CD4-positive, alpha-beta T cell (primary cell): Measurements from ENCODE around the gene ERP27. TPM values are rescaled to one million over a fixed set of nuclear protein-coding genes. Genes with fewer than 3 reads are reported as not detected.

Experiments
- ATAC-seq: fragments of 200-7000 bp; cut with Tn5 transposase; one replicate; pipeline ENCODE4 v1.10.0; 2022; ENCODE audit warnings: mild to moderate bottlenecking; ENCODE audit not compliant: poor library complexity
- CTCF ChIA-PET: fragments of 350-600 bp; sonication (Branson Sonifier 250); formaldehyde crosslinking; loops from one replicate; lab custom pipeline; 2021; ENCODE audit warnings: antibody characterized with exemption, inconsistent platforms; lab: Charles Lee
- POLR2A ChIA-PET: fragments of 350-600 bp; sonication (Branson Sonifier 250); formaldehyde crosslinking; loops from one replicate; lab custom pipeline; 2021; ENCODE audit warnings: antibody characterized with exemption, inconsistent platforms; lab: Charles Lee
- DNase-seq, 14 experiments: peaks; one replicate each; pipeline ENCODE4 v3.0.0-alpha.2; 2013 to 2020; ENCODE audit warnings: mixed read lengths in 2 of 14
- H3K27ac ChIP-seq, 2 donors: one replicate each; pipeline versions ENCODE4 v1.5.1 to v1.7.0; 2013; ENCODE audit warnings: low read length in 2 of 2, low read depth in 1 of 2, mild to moderate bottlenecking in 1 of 2
- H3K27me3 ChIP-seq, 2 experiments: 1 replicate in 1 of 2; 2 replicates in 1 of 2; pipeline versions ENCODE4 v1.6.1 to v1.7.0; 2013; ENCODE audit warnings: low read length in 2 of 2, control low read depth in 1 of 2, mild to moderate bottlenecking in 1 of 2, moderate library complexity in 1 of 2; ENCODE audit not compliant: insufficient read depth in 2 of 2, control insufficient read depth in 1 of 2
- H3K36me3 ChIP-seq: one replicate; pipeline ENCODE4 v1.6.1; 2013; ENCODE audit warnings: low read length, control low read depth; ENCODE audit not compliant: insufficient read depth
- H3K4me1 ChIP-seq: one replicate; pipeline ENCODE4 v1.6.1; 2013; ENCODE audit warnings: low read length, control low read depth; ENCODE audit not compliant: insufficient read depth
- H3K4me3 ChIP-seq: one replicate; pipeline ENCODE4 v1.5.1; 2013; ENCODE audit warnings: mild to moderate bottlenecking, low read length, moderate library complexity
- H3K9me3 ChIP-seq, 2 experiments: 1 replicate in 1 of 2; 2 replicates in 1 of 2; pipeline versions ENCODE4 v1.6.1 to v1.7.0; 2013; ENCODE audit warnings: low read length in 2 of 2, mild to moderate bottlenecking in 2 of 2, control low read depth in 1 of 2, moderate library complexity in 1 of 2; ENCODE audit not compliant: control insufficient read depth in 1 of 2, insufficient read depth in 1 of 2
- H3K27ac Mint-ChIP-seq: one replicate; pipeline ENCODE4 v1.8.0; 2020; ENCODE audit warnings: mixed read lengths
- H3K27me3 Mint-ChIP-seq: one replicate; pipeline ENCODE4 v1.8.0; 2021; ENCODE audit warnings: mixed read lengths
- H3K36me3 Mint-ChIP-seq: one replicate; pipeline ENCODE4 v1.8.0; 2021; ENCODE audit warnings: low read depth, mixed read lengths
- H3K4me1 Mint-ChIP-seq: one replicate; pipeline ENCODE4 v1.8.0; 2021; ENCODE audit warnings: low read depth, mixed read lengths
- H3K4me3 Mint-ChIP-seq: one replicate; pipeline ENCODE4 v1.8.0; 2020; ENCODE audit warnings: mild to moderate bottlenecking, mixed read lengths
- H3K9me3 Mint-ChIP-seq: one replicate; pipeline ENCODE4 v1.8.0; 2020; ENCODE audit warnings: mixed read lengths
- intact Hi-C, 2 experiments: fragments of 100-400 bp; cut with DNase I in 1 of 2; cut with micrococcal nuclease in 1 of 2; formaldehyde crosslinking; loops; one replicate each; pipeline versions ENCODE4 v1.15.1 to v1.9.0; 2023 to 2025; cut with DNase I, micrococcal nuclease
- total RNA-seq, 174 experiments: library from RNA in 2 of 174; stranded (reverse) in 2 of 174; gene quantifications; one replicate each; pipeline ENCODE4 v1.2.3 and lab custom pipeline; 2021 to 2026
- TF ChIP-seq, protein P1 (sequence below): fragments of 200-600 bp; IDR thresholded peaks from one replicate; pipeline ENCODE4 v1.8.0; 2022; ENCODE audit warnings: antibody characterized with exemption, mild to moderate bottlenecking

ERP27 gene
- total RNA-seq, 2 experiments from 2014 or later: 16.2 to 17.1 TPM

DNA sequence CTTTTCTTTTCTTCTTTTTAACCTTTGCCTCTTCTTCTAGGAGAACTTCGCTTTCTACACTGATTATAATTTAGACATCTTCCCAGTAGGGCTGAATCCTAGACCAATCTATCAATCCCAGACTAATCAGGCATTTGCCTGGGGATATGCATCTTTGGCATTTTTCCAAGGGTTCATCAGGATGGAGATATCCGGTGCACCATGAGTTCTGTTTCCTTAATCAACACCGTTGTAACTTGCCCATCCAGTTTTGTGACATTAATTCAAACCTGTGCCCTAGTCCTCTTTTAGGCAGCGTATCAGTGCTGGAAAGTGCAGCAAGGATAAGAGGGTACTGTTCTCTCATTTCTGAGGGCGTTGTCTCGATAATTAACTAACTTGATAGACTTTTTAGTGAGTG, 52.1 kb downstream of the ERP27 start:
- no peak for DNase-seq
- Histone ChIP-seq H3K4me1 (peaks cover 11% of the 10 kb centered on the region), H3K4me3 (no peak overlapping the region), H3K27me3 (no peaks in the 10 kb centered on the region), H3K36me3 (no peaks in the 10 kb centered on the region), H3K27ac (no peak overlapping the region), H3K9me3 (no peaks in the 10 kb centered on the region)
- Mint-ChIP-seq H3K36me3 (no peaks in the 10 kb centered on the region), H3K4me1 (peaks cover 37% of the 10 kb centered on the region), H3K27me3 (no peaks in the 10 kb centered on the region), H3K27ac (no peak overlapping the region), H3K9me3 (no peaks in the 10 kb centered on the region), H3K4me3 (no peak overlapping the region)
- no peak for ATAC-seq
- CTCF ChIA-PET: no interaction called here
- TF ChIP-seq, protein P1, sequence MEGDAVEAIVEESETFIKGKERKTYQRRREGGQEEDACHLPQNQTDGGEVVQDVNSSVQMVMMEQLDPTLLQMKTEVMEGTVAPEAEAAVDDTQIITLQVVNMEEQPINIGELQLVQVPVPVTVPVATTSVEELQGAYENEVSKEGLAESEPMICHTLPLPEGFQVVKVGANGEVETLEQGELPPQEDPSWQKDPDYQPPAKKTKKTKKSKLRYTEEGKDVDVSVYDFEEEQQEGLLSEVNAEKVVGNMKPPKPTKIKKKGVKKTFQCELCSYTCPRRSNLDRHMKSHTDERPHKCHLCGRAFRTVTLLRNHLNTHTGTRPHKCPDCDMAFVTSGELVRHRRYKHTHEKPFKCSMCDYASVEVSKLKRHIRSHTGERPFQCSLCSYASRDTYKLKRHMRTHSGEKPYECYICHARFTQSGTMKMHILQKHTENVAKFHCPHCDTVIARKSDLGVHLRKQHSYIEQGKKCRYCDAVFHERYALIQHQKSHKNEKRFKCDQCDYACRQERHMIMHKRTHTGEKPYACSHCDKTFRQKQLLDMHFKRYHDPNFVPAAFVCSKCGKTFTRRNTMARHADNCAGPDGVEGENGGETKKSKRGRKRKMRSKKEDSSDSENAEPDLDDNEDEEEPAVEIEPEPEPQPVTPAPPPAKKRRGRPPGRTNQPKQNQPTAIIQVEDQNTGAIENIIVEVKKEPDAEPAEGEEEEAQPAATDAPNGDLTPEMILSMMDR: no peak
- POLR2A ChIA-PET: no interaction called here
- intact Hi-C loops: loop anchor here (5.0 to 10.0 kb wide), 2 partner anchors 39 to 111 kb away; a partner anchor contains a TSS

DNA sequence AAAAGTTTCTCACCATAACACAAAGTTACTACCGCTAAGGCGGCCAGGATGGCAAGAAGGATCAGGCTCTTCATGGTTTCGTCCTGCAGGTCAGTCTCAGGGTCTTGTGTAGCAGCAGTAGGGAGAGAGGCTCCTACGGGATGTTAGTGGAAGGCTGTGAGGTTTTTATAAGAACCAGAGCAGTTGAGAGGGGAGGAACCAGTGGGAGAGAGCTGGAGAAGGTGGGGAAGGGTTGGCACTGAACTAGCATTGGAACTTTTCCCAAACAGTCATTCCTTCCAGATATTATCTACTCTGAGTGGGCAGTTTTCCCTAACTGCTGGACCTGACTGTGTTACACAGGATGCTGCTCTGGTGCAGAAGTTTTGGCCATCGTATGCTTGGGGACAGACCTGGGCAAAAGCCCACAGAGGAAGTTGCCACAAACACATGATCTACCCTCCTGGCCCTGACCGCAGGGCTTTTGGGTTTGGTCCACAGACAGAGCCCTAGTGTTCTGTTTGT, 52.6 kb downstream of the ERP27 start, which contains the start of gene MGP:
MGP (minus strand) TSS at position 137 of the 504 bp plus-strand sequence; CDS start at position 74, 63 bp downstream.
- Histone ChIP-seq H3K36me3 (no peaks in the 10 kb centered on the region), H3K4me3 (no peak within 1 kb of the TSS), H3K27me3 (no peaks in the 10 kb centered on the region), H3K27ac (no peak within 1 kb of the TSS), H3K9me3 (no peaks in the 10 kb centered on the region), H3K4me1 (peaks cover 11% of the 10 kb centered on the region)
- Mint-ChIP-seq H3K36me3 (no peaks in the 10 kb centered on the region), H3K4me3 (peak within 1 kb of the TSS; percentile 75), H3K27me3 (no peaks in the 10 kb centered on the region), H3K27ac (peak within 1 kb of the TSS; percentile 86), H3K4me1 (peaks cover 42% of the 10 kb centered on the region), H3K9me3 (no peaks in the 10 kb centered on the region)
- DNase-seq (no peak), ATAC-seq (no peak)
- ChIA-PET CTCF (no interaction called here), POLR2A (no interaction called here)
- intact Hi-C loops: loop anchor here (5.0 to 10.0 kb wide), 2 partner anchors 38 to 111 kb away; a partner anchor contains a TSS
- TF ChIP-seq, protein P1: no peak

DNA sequence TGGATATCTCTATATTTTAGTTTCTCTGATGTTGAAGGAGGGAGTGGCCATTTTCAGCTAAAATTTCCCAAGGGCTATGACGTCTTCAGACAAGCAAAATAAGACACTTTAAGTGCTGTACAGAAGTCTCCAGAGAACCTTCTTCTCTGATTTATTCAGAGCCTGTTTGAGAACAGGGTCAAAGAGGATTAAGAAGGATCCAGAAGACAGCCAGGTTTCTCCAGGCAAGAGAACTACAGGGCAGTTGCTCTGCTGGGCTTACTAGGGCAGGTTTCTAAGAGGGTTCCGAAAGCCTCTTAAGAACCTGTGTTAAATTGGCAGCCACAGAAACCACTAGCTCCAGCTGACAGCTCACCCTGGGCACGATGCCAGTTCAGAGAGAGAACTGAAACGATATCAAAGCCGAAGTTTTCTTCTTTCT, 53.9 kb downstream of the ERP27 start:
- Mint-ChIP-seq H3K4me3 (peak overlapping the region; percentile 75), H3K4me1 (peaks cover 47% of the 10 kb centered on the region), H3K27me3 (no peaks in the 10 kb centered on the region), H3K36me3 (no peaks in the 10 kb centered on the region), H3K27ac (peak overlapping the region; percentile 86), H3K9me3 (no peaks in the 10 kb centered on the region)
- peaks cover 11% of the 10 kb centered on the region for H3K4me1 ChIP-seq
- H3K27me3 ChIP-seq: no peaks in the 10 kb centered on the region
- H3K36me3 ChIP-seq: no peaks in the 10 kb centered on the region
- peak overlapping the region; percentile 7 for H3K4me3 ChIP-seq
- no peaks in the 10 kb centered on the region for H3K9me3 ChIP-seq
- CTCF ChIA-PET: interaction anchor here (0.7 to 1.4 kb wide), 2 partner anchors 10 to 19 kb away, joined by 3 read pairs; no protein-coding TSS in a partner anchor
- DNase-seq (peak; percentile 68 to 93 (median 82)), ATAC-seq (peak; percentile 91)
- no peak overlapping the region for H3K27ac ChIP-seq
- intact Hi-C loops: loop anchor here in 1 of 2 experiments (1.0 to 10.0 kb wide), 3 partner anchors 38 to 110 kb away; partner anchors contain the start of genes C12orf60 and WBP11
- POLR2A ChIA-PET: interaction anchor here (0.7 to 1.8 kb wide), 8 partner anchors 11 to 113 kb away, joined by 3 to 7 read pairs (median 4); partner anchors contain the start of genes ARHGDIB, C12orf60 and WBP11
- TF ChIP-seq, protein P1: no peak
